HG03095 (cell line): ENCODE data around the gene MMP14.
"Not testable (repeated sequence)": the region's sequence is repeated elsewhere in the genome, so short reads cannot be mapped to it uniquely, and the experiment has no call there.

ENCODE experiments used
- ATAC-seq: cut with Tn5 transposase; IDR thresholded peaks from one replicate; pipeline ENCODE4 v1.9.1; 2021; ENCODE audit warnings: moderate library complexity; ENCODE audit not compliant: unreplicated experiment

Gene MMP14

DNA sequence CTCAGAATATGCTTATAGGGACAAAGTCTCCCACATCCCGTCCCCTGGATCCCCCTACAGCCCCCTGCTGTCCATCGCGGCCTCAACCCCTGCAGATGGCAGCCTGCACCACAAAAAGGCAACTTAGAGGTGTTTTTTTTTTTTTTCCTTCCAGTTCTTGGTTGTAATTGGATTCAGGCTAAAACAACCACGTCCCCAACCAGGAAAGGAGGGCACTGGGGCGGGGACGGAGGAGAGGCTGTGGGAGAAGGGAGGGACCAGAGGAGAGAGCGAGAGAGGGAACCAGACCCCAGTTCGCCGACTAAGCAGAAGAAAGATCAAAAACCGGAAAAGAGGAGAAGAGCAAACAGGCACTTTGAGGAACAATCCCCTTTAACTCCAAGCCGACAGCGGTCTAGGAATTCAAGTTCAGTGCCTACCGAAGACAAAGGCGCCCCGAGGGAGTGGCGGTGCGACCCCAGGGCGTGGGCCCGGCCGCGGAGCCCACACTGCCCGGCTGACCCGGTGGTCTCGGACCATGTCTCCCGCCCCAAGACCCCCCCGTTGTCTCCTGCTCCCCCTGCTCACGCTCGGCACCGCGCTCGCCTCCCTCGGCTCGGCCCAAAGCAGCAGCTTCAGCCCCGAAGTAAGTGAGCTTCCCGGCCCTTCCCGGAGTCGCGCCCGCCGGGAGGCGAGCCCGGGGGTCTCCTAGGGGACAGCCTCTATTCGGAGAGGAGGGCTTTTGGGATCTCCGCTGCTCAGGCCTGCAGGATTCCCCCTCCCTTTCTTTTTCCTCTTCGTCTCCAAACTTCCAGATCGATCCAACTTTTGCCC is at the start of gene MMP14:
Gene MMP14 (plus strand): TSS at position 285 of the 813 bp plus-strand sequence. CDS start 233 bp downstream, at position 518.
- no peak for ATAC-seq

DNA sequence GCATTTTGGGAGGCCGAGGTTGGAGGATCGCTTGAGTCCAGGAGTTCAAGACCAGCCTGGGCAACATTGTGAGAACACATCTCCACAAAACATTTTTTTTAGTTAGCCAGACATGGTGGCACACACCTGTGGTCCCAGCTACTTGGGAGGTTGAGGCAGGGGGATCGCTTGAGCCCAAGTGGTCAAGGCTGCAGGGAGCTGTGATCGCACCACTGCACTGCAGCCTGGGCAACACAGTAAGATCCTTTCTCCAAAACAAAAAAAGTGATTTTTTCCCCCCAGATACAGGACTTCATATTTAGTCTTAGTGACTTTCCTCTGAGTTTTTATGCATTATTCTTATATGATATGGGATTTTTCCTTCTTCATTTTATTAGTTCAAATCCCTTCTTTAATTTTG is 49.7 kb upstream of the MMP14 start:
- no peak for ATAC-seq

DNA sequence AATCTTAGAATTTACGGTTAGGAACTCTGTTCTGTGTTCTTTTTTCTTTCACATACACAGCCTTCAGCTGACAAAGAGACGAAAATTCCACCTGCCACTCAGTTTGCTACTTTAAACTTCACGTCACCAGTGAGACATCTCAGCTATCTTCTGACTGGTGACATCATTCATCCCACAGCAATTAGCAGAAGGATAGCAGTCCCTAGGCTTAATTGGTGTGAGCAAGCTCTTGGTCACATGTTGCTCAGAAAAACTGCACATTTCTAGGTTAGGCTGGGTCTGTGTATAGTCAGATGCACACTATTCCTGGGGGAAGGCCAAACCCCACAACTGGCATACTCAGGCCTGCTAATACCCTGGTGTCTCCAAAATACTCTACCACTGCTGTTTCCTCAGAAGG is 45.1 kb upstream of the MMP14 start:
- no peak for ATAC-seq

DNA sequence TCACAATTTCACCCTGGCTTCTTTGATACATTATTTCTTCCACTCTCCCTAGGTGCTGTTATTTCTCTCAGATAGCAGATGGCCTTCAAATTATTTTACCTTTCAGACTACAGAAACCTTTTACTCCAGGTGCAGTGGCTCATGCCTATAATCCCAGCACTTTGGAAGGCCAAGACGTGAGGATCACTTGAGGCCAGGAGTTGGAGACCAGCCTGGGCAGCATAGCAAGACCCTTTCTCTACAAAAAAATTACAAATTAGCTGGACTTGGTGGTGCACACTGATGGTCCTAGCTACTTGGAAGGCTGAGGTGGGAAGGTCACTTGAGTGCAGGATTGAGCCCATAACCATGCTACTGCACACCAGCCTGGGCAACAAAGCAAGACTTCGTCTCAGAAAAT is 44.2 kb upstream of the MMP14 start:
- ATAC-seq, result no peak

DNA sequence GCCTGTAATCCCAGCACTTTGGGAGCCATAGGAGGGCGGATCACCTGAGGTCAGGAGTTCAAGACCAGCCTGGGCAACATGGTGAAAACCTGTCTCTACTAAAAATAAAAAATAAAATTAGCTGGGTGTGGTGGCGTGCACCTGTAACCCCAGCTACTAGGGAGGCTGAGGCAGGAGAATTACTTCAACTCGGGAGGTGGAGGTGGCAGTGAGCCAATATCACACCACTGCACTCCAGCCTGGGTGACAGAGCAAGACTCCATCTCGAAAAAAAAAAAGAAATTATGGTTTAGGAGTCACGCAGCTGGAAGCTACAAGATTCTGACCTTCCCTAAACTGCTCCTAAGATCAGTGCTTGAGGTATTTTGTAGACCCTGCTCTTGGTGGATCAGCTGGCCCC is 42.8 kb upstream of the MMP14 start:
- not testable (repeated sequence) for ATAC-seq

DNA sequence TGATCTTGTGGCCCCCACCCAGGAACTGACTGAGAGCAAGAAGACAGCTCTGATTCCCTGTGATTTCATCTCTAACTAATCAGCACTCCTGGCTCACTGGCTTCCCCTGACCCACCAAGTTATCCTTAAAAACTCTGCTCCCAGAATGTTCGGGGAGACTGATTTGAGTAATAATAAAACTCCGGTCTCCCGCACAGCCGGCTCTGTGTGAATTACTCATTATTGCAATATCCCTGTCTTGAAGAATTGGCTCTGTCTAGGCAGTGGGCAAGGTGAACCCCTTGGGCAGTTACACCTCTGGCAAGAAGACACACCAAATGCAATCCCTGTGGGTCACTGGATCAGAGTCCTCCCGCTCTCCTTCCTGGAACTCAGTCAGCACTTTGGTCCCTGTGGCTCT is 42.4 kb upstream of the MMP14 start:
- no peak for ATAC-seq

DNA sequence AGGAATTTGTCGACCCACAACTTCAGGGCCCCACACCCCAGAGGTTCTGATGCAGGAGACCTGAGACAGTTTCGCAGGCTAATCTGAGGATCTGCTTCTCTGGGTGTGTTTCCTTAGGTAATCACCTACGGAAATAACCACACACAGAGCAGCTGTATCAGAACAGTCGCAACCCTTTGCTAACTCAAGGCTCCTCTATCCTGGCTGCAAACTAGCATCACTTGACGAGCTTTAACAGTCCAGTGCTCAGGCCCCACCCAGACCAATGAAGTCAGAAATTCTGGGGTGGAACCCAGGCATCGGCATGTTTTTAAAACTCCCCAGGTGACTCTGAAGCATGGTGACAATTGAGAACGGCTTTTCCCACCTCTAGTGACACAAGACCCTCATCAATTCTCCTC is 41.8 kb upstream of the MMP14 start:
- no peak for ATAC-seq

DNA sequence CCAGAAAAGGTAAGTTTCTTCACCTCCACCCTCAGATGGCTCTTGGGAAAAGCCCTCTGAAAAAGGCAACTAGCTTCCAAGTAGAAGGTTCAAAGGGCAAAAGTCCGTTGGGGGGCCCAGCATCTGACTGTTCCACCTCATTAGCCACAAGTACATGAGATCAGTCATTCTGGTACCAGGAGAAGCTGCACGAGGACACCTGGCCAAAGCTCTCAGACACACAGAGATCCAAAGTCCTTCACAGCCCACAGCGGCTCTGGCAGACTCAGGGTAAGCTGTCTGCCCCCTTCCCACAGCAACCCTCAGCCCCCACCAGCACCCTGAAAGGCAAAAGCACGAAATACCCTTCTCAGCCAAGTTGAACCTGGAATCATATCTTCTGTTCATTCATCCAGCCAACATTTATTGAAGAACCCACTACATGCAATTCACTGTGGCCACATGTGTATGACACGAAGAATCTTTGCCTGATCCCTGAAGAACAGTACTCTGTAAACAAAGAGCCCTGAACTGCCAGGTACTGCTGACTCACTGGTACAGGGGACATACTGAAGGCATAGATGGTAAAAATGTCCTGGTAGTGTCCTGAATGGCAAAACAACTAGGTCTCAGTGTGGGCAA is 40.2 kb upstream of the MMP14 start:
- ATAC-seq, result peak; percentile 45

DNA sequence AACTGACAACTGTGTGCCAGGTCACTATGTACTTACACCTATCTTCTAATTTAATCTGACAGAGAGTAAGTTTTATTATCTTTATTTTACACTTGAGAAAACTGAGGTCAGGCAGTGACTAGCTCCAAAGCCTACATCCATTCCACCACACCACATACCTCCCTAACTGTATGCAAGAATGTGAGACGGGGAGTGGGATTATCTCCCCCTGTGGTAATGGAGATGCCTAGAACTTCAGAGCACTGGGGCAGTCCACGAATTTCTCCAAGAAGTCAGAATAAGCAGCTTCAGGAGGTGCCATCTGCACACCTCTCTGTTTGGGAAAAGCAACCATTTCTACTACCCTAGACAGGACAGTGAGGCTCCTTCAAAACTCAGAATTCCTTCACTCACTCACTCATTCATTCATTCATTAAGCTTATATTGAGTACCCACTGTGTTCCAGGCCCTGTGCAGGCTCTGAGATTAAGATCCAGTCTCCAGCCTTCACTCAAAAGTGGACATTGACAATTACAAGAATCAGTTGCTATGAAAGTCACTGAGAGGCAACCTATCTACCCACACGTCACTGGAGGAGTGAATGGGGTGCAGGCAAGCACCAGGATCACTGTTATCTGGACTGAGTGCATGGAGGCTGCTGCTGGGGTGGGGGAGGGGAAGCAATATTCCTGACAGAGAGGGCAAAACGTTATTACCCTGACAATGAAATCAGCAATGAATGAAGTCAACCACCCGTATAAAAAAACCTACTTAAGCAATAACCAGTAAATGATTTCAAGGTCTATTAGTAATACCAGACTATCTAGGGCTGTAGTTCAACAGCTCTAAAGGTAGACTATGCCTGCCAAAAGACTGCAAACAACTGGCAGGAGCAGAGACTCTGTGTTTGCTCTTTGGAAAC is 39.1 kb upstream of the MMP14 start:
- ATAC-seq, result no peak

DNA sequence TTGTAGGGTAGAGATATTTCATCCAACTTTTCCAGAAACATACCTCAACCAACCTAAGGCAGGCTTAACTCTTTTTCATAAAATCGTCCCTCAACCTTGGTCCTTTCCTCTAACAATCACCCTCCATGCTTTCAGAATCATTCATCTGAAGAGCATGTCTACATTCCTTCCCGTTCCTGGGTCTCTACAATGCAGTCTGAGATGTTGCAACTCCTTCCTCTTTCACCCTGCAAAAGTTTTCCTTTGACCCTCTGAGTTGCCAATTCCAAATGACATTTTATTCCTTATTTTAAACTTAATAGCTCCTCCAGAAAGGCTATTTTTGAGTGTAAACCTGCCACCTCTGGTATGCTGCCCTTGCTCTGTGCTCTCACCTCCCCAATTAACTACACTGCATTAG is 37.9 kb upstream of the MMP14 start:
- ATAC-seq, result no peak

DNA sequence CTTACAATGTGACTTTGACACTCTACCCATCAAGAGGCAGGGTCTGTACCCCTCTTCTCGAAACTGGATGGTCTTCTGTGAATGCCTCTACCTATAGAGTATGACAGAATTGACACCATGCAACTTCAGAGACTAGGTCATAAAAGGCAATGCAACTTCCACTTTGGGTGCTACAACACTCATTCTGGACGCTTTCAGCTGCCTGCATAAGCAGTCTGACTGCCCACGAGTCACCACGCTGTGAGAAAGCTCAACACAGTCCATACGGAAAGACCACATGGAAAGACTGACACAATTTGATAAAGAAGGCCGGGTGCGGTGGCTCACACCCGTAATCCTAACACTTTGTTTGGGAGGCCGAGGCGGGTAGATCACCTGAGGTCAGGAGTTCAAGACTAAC is 36.0 kb upstream of the MMP14 start:
- no peak for ATAC-seq

DNA sequence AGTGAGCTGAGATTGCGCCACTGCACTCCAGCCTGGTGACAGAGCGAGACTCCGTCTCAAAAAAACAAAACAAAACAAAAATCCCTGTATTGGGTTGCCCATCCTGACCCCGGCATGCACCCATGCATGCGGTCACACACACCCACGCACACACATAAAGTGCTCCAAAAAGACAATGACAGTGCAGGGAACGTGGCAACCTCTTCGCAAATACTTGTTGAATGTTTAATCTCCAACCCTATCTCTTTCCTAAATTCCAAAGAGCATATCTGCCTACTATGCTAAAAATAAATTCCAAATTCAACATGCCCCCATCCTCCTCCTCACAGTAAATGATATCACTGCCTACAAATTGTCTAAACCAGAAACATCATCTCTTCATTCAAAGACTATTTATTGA is 34.7 kb upstream of the MMP14 start:
- ATAC-seq, result no peak

DNA sequence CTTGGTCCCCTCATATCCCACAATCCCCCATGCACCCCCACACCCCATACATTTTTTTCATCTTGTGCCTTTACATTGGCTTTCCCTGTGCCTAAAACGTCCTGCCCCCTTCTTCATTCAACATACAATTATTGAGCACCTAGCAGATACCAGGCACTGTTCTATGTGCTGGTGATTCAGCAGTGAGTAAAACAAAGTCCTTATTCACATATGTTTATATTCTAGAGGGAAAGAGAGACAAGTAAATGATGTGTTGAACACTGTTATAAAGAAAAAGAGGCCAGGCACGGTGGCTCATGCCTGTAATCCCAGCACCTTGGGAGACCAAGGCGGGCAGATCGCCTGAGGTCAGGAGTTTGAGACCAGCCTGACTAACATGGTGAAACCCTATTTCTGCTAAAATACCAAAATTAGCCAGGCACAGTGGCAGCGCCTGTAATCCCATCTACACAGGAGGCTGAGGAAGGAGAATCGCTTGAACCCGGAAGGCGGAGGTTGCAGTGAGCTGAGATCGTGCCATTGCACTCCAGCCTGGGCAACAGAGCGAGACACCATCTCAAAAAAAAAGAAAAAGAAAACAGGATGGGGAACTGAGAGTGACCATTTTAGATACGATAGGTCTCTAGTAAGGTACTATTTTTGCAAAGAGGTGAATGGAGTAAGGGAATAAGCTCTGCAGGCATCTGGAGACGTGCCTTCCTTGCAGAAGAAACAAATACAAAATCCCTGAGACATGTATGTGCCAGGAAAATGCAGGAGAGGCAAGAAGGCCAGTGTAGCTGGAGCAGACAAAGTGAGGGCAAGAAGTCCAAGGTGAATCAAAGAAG is 33.3 kb upstream of the MMP14 start:
- peak; percentile 49 for ATAC-seq

DNA sequence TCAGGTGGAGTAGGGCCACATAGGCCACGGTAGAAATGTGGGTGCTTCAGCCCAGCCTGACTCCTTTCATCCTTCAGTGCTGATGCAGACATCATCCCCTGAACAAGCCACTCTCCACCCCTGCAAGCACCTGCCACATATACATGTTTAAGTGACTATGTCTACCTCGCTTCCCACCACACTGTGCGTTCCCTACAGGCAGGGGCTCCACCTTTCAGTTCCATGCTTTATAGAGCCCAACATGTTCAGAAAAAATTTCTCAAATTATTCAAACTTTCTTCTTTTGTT is 32.8 kb upstream of the MMP14 start:
- peak; percentile 34 for ATAC-seq

DNA sequence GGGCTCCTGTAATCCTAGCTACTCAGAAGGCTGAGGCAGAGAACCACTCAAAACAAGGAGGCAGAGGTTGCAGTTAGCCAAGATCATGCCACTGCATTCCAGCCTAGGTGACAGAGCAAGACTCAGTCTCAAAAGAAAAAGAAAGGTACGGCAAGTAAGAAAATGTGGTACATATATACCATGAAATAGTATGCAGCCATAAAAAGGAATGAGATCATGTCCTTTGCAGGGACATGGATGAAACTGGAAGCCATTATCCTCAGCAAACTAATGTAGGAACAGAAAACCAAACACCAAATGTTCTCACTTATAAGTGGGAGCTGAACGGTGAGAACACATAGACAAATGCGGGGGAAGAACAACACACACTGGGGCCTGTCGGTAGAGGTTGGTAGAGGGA is 31.1 kb upstream of the MMP14 start:
- ATAC-seq, result not testable (repeated sequence)

DNA sequence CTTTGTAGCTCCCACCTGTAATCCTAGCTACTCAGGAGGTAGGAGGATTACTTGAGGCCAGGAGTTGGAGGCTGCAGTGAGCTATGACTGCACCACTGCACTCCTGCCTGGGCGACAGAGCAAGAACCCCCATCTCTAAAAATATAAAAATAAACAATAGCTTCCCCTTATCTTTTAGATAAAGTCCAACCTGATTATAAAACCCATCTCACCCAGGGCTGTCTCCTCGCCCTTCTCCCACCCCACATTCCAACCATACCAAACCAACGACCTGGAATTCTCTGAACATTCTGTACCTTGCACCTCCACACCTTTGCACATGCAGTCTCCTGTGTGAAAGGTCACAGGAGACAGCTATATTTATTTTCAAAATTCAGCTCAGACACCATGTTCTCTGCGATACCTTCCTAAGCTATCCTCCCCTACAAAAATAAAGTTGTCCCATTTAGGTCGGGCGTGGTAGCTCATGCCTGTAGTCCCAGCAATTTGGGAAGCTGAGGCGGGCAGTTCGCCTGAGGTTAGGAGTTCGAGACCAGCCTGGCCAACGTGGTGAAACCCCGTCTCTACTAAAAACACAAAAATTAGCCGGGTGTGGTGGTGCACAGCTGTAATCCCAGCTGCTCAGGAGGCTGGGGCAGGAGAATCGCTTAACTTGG is 28.8 kb upstream of the MMP14 start:
- no peak for ATAC-seq

DNA sequence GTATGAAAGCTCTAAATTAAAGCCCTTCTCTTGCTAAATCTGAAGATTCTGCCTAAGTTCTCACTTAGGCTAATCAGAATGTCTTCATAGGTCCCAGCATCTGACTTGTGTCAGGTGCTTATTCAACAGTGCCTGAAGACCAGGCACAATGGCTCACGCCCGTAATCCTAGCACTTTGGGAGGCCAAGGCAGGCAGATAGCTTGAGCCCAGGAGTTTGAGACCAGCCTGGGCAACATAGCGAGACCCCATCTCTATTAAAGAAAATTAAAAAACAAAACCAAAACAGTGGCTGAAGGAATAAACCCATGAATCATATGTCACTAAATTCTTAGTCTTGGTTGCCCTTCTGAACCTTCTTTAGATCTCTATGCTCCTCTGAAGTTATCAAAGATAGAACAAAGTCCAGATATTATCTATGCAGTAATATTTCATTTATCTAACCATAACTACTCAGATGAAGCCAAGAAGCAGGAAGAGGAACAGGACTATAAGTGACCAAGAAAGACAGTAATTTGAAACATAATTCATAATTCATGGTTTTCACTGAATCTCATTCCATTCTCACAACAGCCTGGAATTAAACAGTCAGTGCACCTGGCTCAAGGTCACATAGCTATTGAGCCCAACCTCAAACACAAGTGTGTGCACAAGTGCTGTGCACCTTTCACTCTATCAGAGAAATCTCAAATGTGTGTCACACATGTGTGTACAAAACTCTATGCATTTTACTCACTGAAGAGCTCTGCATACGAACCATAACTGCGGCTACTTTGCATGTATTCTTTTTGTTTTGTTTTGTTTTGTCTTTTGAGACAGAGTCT is 27.8 kb upstream of the MMP14 start:
- no peak for ATAC-seq

DNA sequence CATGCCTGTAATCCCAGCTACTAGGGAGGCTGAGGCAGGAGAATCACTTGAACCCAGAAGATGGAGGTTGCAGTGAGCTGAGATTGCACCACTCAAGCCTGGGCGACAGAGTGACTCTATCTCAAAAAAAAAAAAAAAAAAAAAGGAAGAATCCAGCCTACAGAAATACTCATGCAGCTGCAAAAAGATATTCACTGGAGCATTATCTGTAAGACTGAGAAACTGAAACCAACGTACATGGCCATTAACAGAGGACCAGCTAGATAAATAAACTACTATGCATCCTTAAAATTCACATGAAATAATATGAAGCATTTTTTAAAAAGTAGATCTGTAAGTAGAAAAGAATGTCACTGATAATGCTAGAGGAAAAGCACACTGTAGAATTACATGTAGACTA is 24.7 kb upstream of the MMP14 start:
- no peak for ATAC-seq

DNA sequence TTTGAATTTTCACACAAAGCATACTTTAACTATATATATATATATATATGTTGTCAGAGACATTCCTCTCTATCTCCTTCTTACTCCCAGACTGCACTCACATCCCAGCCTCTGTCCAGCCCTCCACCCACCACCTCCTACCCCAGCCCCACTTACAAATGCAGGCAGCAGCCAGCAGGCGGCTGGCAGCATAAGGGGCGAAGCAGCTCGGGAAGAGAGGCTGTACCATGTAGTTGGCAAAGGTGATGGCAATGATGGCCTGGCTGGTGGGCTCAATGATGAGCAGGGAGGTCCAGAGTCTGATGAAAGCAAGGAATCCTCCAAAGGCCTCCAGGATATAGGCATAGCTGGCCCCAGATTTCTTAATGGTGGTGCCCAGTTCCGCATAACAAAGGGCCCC is 23.6 kb upstream of the MMP14 start:
- ATAC-seq, result no peak

DNA sequence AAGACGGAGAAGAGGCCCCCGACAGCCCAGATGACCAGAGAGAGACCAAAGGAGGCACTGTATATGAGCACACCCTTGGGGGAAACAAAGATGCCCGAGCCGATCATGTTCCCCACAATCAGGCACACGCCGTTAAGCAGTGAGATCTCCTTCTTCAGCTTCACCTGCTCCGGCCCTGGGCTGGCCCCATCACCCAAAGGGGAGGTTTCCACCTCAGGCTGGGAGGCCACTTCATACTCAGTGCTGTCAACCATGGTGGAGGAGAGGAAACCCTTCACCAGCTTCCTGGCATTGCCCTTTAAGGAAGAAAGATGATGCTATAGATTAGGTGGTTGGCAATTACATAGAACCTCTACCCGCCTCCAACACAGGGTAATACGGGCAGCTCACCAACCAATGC is 23.2 kb upstream of the MMP14 start:
- no peak for ATAC-seq
